OCI-LY1 (cell line): ENCODE data around the gene FLII.

Experiments
- H2AFZ ChIP-seq: fragments of 200-600 bp; sonication (generic), shearing (Covaris generic); 2 replicates; pipeline ENCODE4 v1.6.0; 2014; ENCODE audit warnings: antibody characterized with exemption, mild to moderate bottlenecking, low read length
- H3F3A ChIP-seq: fragments of 200-600 bp; sonication (generic), shearing (Covaris generic); 2 replicates; pipeline ENCODE4 v1.6.0; 2014; ENCODE audit warnings: mild to moderate bottlenecking, antibody characterized with exemption, low read length, moderate library complexity; ENCODE audit not compliant: insufficient read depth
- H3K27ac ChIP-seq: fragments of 200-600 bp; sonication (generic); 2 replicates; pipeline ENCODE4 v1.5.1; 2014; ENCODE audit warnings: low read length, mixed run types, mild to moderate bottlenecking, low read depth; ENCODE audit not compliant: poor library complexity, severe bottlenecking
- H3K27me3 ChIP-seq: fragments of 200-600 bp; sonication (generic); 2 replicates; pipeline ENCODE4 v1.6.0; 2014; ENCODE audit warnings: antibody characterized with exemption, mild to moderate bottlenecking, low read length, moderate library complexity; ENCODE audit not compliant: insufficient read depth
- H3K36me3 ChIP-seq: fragments of 200-600 bp; sonication (generic); 2 replicates; pipeline ENCODE4 v1.6.1; 2014; ENCODE audit warnings: mild to moderate bottlenecking, antibody characterized with exemption, low read length, moderate library complexity, mixed read lengths; ENCODE audit not compliant: insufficient read depth
- H3K4me1 ChIP-seq: fragments of 200-600 bp; sonication (generic); 2 replicates; pipeline ENCODE4 v1.5.1; 2014; ENCODE audit warnings: mild to moderate bottlenecking, low read length, moderate library complexity; ENCODE audit not compliant: insufficient read depth, severe bottlenecking
- H3K4me2 ChIP-seq: fragments of 200-600 bp; sonication (generic), shearing (Covaris generic); 2 replicates; pipeline ENCODE4 v1.6.1; 2014; ENCODE audit warnings: low read length
- H3K4me3 ChIP-seq: fragments of 200-600 bp; sonication (generic); 2 replicates; pipeline ENCODE4 v1.5.1; 2014; ENCODE audit warnings: low read length, low read depth, mild to moderate bottlenecking, mixed read lengths; ENCODE audit not compliant: poor library complexity, severe bottlenecking
- H3K79me2 ChIP-seq: fragments of 200-600 bp; shearing (Covaris generic); 2 replicates; pipeline ENCODE4 v1.6.1; 2016; ENCODE audit warnings: mixed run types, low read length, mixed read lengths; ENCODE audit not compliant: insufficient read depth
- H3K9ac ChIP-seq: fragments of 200-600 bp; sonication (generic), shearing (Covaris generic); 2 replicates; pipeline ENCODE4 v1.6.1; 2014; ENCODE audit warnings: mild to moderate bottlenecking, low read length, mixed read lengths
- H3K9me2 ChIP-seq: fragments of 200-600 bp; sonication (generic), shearing (Covaris generic); 2 replicates; pipeline ENCODE4 v1.6.1; 2014; ENCODE audit warnings: low read depth, mild to moderate bottlenecking, low read length, mixed read lengths
- H3K9me3 ChIP-seq: fragments of 200-600 bp; shearing (Covaris generic); 2 replicates; pipeline ENCODE4 v1.6.1; 2014; ENCODE audit warnings: low read length, mixed read lengths
- H4K20me1 ChIP-seq: fragments of 200-600 bp; sonication (generic), shearing (Covaris generic); 2 replicates; pipeline ENCODE4 v1.6.0; 2016; ENCODE audit warnings: mild to moderate bottlenecking, low read length; ENCODE audit not compliant: insufficient read depth
- EZH2 ChIP-seq: fragments of 200-600 bp; sonication (generic), shearing (Covaris generic); IDR thresholded peaks from 2 replicates; pipeline ENCODE4 v1.8.0; 2017; ENCODE audit warnings: borderline replicate concordance, mixed run types, mild to moderate bottlenecking, antibody characterized with exemption, low read length, moderate library complexity, mixed read lengths
- TF ChIP-seq, protein P1 (sequence below): fragments of 200-600 bp; sonication (generic), shearing (Covaris generic); IDR thresholded peaks from 2 replicates; pipeline ENCODE4 v1.5.1; 2017; ENCODE audit warnings: mild to moderate bottlenecking, antibody characterized with exemption, low read length, moderate library complexity, mixed read lengths

FLII gene

DNA sequence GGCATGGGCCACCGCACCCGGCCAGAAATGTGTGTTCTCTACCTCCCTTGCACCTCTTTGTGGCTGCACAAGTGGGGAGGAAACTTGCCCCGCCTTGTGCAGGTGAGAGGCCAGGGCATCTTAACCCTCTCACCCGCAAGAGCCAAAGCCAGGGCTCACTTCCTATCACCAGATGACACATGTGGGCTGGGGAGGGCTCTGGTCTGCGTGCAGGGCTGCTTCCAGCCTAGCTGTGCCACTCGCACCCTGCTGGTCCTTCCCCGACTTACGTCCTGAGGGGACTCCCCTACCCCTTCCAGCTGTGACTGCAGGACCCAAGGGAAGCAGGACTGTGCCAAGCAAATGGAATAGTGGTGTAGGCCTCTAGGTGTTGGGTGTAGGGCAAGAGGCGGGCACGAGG lies 8.8 kb upstream of the FLII start:
- Histone ChIP-seq H3K9ac (no peak overlapping the region), H3K9me2 (no peaks in the 10 kb centered on the region), H3K36me3 (peaks cover 4% of the 10 kb centered on the region; the same call in 1 of the 2 replicates), H3K4me1 (no peaks in the 10 kb centered on the region), H4K20me1 (no peaks in the 10 kb centered on the region), H3K79me2 (no peaks in the 10 kb centered on the region), H3K27me3 (no peaks in the 10 kb centered on the region), H3F3A (no peaks in the 10 kb centered on the region), H3K9me3 (no peaks in the 10 kb centered on the region), H3K27ac (no peak overlapping the region), H3K4me3 (no peak overlapping the region), H2AFZ (no peak overlapping the region), H3K4me2 (no peak overlapping the region)
- TF ChIP-seq, protein P1, sequence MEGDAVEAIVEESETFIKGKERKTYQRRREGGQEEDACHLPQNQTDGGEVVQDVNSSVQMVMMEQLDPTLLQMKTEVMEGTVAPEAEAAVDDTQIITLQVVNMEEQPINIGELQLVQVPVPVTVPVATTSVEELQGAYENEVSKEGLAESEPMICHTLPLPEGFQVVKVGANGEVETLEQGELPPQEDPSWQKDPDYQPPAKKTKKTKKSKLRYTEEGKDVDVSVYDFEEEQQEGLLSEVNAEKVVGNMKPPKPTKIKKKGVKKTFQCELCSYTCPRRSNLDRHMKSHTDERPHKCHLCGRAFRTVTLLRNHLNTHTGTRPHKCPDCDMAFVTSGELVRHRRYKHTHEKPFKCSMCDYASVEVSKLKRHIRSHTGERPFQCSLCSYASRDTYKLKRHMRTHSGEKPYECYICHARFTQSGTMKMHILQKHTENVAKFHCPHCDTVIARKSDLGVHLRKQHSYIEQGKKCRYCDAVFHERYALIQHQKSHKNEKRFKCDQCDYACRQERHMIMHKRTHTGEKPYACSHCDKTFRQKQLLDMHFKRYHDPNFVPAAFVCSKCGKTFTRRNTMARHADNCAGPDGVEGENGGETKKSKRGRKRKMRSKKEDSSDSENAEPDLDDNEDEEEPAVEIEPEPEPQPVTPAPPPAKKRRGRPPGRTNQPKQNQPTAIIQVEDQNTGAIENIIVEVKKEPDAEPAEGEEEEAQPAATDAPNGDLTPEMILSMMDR, result no peak
- TF ChIP-seq EZH2, result no peak

DNA sequence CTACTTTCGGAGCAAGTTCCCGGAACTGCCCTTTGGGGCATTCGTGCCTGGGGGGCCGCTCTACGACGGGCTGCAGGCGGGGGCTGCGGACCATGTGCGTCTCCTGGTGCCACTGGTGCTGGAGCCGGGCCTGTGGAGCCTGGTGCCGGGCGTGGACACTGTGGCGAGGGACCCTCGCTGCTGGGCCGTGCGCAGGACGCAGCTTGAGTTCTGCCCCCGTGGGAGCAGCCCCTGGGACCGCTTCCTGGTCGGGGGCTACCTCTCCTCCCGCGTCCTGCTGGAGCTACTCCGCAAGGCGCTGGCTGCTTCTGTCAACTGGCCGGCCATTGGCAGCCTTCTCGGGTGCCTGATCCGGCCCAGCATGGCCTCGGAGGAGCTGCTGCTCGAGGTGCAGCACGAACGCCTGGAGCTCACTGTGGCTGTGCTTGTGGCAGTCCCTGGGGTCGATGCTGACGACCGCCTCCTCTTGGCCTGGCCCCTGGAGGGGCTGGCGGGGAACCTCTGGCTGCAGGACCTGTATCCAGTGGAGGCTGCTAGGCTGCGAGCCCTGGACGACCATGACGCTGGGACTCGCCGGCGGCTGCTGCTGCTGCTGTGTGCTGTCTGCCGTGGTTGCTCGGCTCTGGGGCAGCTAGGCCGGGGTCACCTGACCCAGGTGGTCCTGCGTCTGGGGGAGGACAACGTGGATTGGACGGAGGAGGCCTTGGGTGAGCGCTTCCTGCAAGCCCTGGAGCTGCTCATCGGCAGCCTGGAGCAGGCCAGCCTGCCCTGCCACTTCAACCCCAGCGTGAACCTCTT lies 5.5 kb upstream of the FLII start:
- no peak overlapping the region for H2AFZ ChIP-seq
- H3K9ac ChIP-seq, result no peak overlapping the region
- no peak overlapping the region for H3K4me2 ChIP-seq
- no peaks in the 10 kb centered on the region for H3F3A ChIP-seq
- H3K79me2 ChIP-seq, result no peaks in the 10 kb centered on the region
- H3K4me3 ChIP-seq, result no peak overlapping the region
- H3K4me1 ChIP-seq, result peaks cover 20% of the 10 kb centered on the region
- no peaks in the 10 kb centered on the region for H3K27me3 ChIP-seq
- no peaks in the 10 kb centered on the region for H3K9me2 ChIP-seq
- H4K20me1 ChIP-seq, result no peaks in the 10 kb centered on the region
- TF ChIP-seq, protein P1, result no peak
- H3K27ac ChIP-seq, result no peak overlapping the region
- H3K36me3 ChIP-seq, result no peaks in the 10 kb centered on the region
- H3K9me3 ChIP-seq, result no peaks in the 10 kb centered on the region

DNA sequence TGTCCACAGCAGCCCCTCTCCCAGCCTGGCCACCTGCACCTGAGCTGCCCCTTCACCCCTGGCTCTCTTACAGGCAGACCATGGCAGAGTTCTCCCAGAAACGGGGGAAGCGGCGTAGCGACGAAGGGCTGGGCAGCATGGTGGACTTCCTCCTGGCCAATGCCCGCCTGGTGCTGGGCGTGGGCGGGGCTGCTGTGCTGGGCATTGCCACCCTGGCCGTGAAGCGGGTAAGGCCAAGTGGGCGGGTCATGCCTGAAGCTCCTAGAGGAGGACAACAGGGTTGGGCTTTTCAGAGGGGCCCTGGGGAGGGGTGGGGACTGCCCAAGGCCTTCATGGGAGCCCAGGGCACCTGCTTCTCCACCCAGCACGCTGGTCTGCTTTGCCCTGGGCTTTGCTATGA lies 4.1 kb upstream of the FLII start:
- H3K79me2 ChIP-seq, result no peaks in the 10 kb centered on the region
- H3K9me3 ChIP-seq, result no peaks in the 10 kb centered on the region
- no peaks in the 10 kb centered on the region for H4K20me1 ChIP-seq
- H3K4me3 ChIP-seq, result no peak overlapping the region
- no peaks in the 10 kb centered on the region for H3K9me2 ChIP-seq
- no peak overlapping the region for H2AFZ ChIP-seq
- no peak overlapping the region for H3K4me2 ChIP-seq
- no peak overlapping the region for H3K9ac ChIP-seq
- H3K4me1 ChIP-seq, result peaks cover 26% of the 10 kb centered on the region
- no peaks in the 10 kb centered on the region for H3F3A ChIP-seq
- H3K27ac ChIP-seq, result no peak overlapping the region
- no peaks in the 10 kb centered on the region for H3K36me3 ChIP-seq
- TF ChIP-seq EZH2, result no peak
- TF ChIP-seq, protein P1, result no peak
- H3K27me3 ChIP-seq, result no peaks in the 10 kb centered on the region
